Middle frontal gyrus (tissue), 1 donor: ENCODE data around the gene DYSF.

Experiments used
- DNase-seq: peaks from one replicate; pipeline ENCODE4 v3.0.0-alpha.2; 2015; ENCODE audit warnings: low spot score; ENCODE audit errors: extremely low spot score

DYSF gene

DNA sequence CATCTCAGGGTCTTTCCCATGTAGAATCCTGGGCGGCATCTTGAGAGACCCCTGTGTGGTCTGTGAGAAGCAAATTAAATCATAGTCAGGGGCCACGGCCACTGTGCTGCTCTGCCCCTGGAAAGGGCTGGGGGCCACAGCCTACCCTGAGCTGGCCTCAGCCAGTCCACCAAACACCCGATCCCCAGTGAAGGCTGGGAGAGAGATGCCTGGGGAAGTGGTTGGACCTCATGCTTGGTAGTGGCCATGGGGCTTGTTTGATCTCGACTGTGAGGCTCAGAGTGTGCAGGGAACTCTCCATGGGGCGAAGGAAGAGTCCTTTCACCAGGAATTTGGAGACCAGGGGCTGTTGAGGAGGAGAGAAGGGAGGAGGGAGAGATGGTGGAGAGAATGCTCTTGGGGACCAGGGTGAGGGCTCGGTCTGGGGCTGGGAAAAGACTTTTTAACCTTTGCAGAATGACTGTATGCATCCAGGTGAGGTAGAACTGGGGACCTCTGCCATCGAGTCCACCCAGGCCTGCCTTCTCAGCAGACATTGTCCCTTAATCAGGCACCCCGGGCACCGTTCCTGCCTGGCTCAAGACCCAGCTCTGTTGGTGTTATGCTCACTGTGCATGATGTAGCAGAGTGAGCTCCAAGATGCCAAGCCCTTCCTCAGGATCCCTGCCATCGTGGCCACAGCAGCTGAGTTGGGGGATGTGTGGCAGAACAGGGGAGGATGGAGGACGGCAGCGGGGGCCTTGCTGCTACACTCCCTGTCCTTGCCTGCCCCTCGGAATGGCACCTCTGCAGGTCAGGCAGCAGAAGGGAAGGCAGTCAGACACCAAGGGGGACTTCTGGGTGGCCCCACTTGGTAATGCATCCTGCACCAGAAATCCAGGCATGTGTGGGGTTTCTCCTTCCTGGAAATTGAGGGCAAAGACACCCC lies 249.9 kb downstream of the DYSF start:
- DNase-seq: no peak

DNA sequence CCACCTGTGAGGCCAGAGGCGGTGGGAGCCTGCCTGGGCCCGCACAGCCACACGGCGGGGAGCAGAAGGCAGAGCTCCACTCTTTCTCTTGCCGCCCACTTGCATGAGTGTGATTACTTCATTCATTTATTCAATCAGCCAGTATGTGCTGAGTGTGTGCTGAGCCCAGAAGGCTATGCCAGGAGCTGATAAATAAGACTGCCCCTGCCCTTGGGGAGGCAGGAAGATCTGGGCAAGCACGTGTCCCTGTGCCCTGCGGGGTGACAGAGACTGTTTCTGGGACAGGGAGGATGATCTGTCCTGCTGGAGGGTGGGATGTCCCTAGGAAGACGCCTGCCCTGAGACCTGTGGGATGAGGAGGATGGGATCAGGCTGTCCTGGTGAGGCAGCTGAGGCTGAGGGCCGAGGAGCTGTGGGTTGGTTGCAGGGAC lies 250.8 kb downstream of the DYSF start:
- no peak for DNase-seq

- DNase-seq: no peak
Observed at GRCh38 chr2:71704688-71705087, 251.3 kb downstream of the DYSF start.

GRCh38 chr2:71705171-71705960 lies 252.0 kb downstream of the DYSF start:
- no peak for DNase-seq

DNA sequence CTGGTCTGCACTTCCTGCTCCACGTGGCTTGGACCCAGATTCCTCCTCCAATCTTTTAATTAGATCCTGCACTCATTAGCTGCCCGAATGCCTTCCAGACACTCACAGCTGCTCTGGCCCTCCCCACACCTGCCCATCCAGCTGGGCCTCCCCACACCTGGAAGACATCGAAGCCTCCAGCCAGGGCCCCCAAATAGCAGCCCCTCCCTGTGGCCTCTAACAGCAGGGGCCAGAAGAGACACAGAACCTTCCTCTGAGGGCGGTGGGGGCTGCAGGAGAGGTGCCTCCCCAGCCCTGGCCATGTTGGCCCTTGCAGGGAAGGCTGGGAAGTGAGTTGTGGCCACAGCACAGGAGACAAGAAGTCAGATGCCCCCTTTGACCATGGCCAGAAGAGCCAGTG lies 252.8 kb downstream of the DYSF start:
- DNase-seq: no peak

- DNase-seq: no peak
Observed at GRCh38 chr2:71706836-71707235, 253.5 kb downstream of the DYSF start.

DNA sequence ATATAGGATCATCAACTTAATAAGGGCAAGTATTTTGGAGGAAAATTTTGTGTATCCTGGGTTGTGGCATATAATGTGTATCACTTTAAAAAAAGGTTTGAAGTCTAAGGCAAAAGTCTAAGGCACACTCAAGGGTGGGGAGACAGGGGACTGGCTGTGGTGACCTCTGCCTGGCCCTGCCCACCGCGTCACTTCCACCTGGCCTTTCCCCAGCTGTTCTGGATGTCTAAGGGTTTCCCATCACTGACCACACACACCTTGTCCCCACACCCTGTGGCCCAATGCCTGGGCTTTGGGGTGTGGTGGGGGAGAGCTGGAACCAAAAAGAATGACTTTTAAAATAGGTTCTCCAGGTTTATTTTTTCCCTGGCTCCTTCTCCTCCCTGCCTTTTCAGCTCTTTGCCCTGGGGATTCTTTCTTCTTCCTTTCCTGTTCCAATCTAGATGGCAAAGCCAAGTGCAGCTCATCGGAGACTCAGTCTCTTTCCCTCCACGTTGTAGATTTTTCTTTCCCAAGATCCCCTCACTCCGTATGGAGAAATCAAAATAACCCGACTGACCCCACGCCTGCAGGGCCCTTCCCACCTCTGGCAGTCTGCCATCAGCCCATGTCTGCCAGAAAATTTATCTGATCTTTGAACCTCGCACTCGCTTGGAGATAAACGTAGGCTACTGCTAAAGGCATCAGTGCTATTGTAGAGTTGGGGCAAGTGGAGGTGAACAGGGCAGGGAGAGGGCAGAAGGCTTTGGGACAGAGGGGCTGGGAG lies 257.2 kb downstream of the DYSF start:
- no peak for DNase-seq

DNA sequence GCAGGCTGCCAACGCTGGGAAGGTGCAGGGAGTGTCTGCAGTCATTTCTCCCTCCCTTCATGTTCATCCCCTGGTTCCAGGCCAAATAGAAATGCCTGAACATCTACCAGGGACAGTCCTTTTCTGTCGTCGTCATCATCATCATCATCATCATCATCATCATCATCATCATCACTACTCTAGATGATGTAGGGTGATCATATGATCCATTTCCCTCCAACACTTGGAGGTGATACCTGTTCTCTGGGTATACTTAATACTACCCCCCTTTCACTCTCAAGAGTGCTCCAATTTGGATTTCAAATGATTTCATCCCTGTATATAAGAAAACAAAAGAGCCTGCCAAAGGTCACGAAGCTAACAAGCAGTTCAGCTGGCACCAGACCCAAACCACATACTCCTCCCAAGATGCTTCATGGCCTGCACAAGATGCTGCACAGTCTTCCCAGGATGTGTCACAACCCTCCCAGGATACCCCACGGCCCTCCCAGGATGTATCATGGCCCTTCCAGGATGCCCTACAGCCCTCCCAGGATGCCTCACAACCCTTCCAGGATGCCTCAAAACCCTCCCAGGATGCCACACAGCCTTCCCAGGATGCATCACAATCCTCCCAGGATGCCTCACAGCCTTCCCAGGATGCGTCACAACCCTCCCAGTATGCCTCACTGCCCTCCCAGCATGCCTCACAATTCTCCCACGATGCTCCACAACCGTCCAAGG lies 257.9 kb downstream of the DYSF start:
- no peak for DNase-seq

GRCh38 chr2:71712158-71712818 lies 258.9 kb downstream of the DYSF start:
- no peak for DNase-seq

DNA sequence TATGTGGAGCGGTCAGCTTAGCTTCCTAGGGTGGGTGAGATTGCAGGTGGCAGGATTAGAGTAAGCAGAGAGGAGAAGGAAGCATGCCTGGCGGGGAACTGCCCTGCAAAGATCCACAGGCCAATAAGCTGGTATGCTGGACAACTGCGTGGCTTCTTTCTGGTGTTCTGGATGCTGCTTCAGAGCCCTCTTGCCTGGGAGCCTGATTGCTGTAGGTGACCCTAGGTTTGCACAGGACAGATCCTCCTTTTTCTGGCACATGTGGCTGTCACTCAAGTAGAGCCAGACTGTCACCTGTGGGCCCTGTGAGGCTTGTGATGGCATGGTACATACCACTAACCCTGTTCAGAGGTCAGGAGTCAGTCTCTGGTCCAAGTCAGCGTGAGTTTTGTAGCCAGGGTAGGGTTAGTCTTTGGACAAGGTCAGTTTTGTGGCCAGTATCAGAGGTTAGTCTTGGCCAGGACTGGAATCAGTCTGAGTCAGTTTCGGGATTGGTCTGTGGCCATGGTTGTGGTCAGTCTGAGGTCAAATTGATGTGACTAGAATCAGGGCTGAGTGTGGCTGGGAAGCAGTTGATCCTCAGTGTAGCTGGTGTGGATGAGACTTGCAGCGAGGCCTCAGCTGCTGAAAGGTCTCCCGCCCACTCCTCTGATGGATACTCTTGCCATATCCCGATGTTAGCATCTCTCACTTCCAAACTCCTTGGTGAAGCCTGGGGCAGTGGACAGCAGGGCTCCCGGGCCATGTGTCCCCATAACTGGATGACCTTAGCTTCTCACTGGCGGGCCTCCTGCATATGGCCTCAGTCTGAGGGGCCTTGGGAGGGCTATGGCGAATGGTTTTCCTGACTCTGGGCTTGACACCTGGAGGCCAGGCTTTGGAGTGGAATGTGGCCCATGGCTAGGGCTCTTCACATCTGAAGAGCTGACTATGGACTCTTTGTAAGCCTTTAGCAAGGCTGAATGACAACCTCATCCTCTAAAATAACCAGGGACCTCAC lies 260.5 kb downstream of the DYSF start:
- DNase-seq: no peak

DNA sequence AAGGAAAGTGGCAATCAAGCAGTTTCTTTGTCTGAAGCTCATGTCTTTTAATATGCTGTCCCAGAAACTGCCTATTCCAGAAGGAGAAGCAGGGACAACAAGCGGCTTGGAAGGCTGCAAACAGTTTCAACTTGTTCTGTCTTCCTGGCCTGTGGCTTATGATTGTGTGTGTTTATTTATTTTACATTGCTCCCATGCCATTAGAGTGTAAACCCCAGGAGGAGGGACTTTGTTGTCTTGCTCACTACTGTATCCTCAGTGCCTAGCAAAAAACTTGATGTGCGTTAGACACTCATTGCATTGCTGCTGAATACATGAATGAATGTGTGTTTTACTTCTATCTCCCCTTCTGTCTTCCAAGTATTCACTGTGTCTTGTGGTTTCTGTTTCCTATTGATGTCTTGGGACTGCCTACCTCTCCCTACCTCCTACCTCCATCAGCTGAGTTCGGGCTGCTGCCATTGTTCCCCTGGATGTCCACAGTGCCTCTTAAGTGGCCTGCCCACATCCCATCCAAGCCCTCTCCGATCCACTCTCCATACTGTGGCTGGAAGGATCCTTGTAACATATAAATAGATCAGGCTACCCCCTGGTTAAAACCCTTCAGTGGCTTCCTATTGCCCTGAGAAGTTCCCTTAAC lies 261.4 kb downstream of the DYSF start:
- no peak for DNase-seq

DNA sequence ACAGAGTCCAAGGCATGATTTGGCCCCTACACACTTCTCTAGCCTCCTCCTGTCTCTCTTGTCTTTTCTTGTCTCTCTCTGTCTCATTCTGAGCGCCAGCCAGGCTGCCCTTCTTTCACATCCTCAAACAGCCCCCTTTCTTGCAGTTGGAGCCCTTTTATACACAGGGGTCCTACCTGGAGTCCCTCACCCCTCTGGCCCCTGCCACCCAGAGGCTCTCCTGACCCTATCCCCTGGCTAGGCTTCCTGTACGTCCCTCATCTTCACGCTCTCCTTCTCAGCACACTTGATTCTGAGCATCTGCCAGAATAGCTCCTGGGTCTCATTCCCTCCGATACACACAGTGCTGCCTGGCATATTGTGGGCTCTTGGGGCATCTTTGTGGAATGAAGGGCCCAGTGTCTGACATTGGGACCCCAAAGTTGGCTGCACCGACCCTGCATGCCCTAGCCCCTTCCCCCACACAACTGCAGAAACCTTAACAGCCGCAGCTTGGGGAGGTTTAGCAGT lies 261.9 kb downstream of the DYSF start:
- DNase-seq: no peak

DNA sequence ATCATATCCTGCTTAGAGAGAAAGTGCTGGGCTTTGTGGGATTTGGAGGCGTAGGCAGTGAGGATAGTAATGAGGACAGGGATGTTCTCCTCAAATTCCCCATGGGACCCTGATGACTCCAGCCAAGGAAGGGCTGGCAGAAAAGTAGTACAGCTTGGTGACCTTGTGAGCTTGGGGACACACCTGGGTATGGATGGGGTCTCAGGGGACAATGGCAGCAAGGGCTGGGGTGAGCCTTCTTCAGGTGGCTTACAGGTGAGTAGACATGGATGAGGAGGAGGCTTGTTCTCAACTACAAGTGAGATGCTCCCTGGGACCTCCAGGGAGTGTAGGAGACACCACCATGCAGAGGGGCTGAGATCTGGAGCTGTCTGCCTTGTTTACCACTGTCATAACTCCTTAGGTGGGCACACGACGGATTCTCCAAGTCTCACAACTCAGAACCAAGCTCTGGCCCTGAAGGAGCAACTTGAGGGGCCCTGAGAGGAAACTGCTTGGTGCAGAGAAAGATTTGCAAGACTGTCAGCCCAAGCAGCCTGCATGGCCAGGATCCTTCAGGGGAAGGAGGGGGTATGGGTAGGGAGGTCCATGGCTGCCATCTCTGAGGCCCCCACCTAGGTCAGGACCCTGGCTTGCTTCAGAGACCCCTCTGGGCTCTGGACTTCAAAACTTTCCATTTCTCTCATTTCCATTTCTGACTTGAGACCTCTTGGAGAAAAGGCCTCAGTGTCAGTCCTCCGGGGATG lies 262.8 kb downstream of the DYSF start:
- no peak for DNase-seq

DNA sequence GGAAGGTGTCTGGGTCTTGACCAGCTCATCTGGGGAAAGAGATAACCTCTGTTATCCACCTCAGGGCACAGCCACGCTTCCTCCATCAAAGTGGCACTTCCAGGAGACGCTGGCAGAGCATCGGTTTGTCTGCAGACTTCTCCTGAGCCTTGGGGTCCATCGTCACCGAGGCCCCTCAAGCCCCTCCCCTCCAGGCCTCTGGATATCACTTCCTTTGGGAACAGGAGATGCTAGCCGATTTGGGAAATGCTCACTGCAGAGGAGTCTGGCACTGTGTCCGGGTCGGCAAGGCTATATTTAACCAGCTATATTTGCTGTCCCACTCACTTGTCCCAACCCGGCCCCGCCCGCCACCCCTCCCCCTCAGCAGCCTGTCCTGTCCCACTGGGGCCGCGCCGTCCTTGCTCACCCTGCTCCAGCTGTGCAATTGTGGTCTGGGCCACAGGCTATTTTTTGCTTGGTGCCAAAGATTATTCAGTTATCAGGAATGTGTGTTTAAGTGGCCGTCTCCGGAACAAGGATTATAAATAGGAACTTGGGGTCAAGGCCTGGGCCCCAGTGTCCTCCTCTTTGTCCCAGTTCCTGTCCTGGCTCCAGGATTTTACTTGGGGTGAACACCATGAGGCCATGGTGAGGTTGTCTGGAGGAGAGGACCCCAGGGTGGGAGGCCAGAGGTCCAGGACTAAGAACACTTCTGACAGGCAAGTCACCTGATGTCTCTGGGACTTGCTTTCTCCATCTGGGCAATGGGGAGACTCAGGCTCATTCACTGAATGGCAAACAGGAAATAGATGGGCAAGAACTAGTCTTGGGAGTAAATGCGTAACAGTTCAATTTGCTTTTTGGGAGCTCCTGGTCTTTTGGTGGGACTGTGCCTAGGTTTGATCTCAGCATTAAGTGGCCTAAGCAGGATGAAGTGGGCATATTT lies 263.6 kb downstream of the DYSF start:
- DNase-seq: no peak

DNA sequence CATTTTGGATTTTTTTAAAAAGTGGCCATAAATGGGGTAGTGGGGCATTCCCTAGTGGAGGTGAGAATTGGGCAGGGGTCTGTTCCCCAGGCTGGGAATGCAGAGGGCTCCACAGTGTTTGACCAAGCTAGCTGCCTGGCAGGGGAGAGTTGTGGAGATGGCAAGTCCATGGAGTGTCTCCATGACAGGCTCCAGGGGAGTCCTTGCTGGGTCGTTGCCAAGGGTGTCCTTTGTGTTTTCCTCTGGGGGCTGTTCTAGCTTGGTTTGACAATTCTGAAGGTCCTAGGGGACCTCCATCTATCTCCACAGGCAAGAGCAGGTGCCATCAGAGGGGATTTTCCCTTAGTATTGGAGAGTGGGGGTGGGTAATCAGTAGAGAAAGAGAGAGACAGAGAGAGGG lies 265.3 kb downstream of the DYSF start:
- no peak for DNase-seq

GRCh38 chr2:71719520-71720282 lies 266.3 kb downstream of the DYSF start:
- DNase-seq: no peak
